HG03045 (cell line): ENCODE measurements around the gene ORM1.

Source experiments
- ATAC-seq: cut with Tn5 transposase; IDR thresholded peaks from one replicate; pipeline ENCODE4 v1.9.1; 2021; ENCODE audit warnings: mild to moderate bottlenecking, moderate library complexity; ENCODE audit not compliant: unreplicated experiment

Gene ORM1

GRCh38 chr9:114341152-114341830 lies 18.4 kb downstream of the ORM1 start:
- ATAC-seq: no peak

GRCh38 chr9:114341991-114342390 lies 19.1 kb downstream of the ORM1 start:
- no peak for ATAC-seq

- ATAC-seq: no peak
Measured at GRCh38 chr9:114342755-114343440, 20.0 kb downstream of the ORM1 start.

GRCh38 chr9:114343471-114344187 lies 20.7 kb downstream of the ORM1 start:
- no peak for ATAC-seq

GRCh38 chr9:114344188-114344566 lies 21.3 kb downstream of the ORM1 start:
- ATAC-seq: no peak

- ATAC-seq: no peak
Measured at GRCh38 chr9:114344692-114345091, 21.8 kb downstream of the ORM1 start.

- ATAC-seq: no peak
Measured at GRCh38 chr9:114345493-114346065, 22.7 kb downstream of the ORM1 start.

- no peak for ATAC-seq
Measured at GRCh38 chr9:114346146-114346545, 23.2 kb downstream of the ORM1 start.

- ATAC-seq: no peak
Measured at GRCh38 chr9:114347675-114348074, 24.8 kb downstream of the ORM1 start.

GRCh38 chr9:114348261-114348905 lies 25.5 kb downstream of the ORM1 start:
- ATAC-seq: no peak

- peak; percentile 80 for ATAC-seq
Measured at GRCh38 chr9:114348906-114349482, 26.1 kb downstream of the ORM1 start.

GRCh38 chr9:114349713-114350480 lies 27.0 kb downstream of the ORM1 start:
- no peak for ATAC-seq

- no peak for ATAC-seq
Measured at GRCh38 chr9:114350636-114351401, 27.9 kb downstream of the ORM1 start.

- ATAC-seq: no peak
Measured at GRCh38 chr9:114351932-114352331, 29.0 kb downstream of the ORM1 start.

GRCh38 chr9:114355821-114356220 lies 32.9 kb downstream of the ORM1 start:
- no peak for ATAC-seq

GRCh38 chr9:114356792-114357191 lies 33.9 kb downstream of the ORM1 start:
- no peak for ATAC-seq

- no peak for ATAC-seq
Measured at GRCh38 chr9:114357360-114357759, 34.5 kb downstream of the ORM1 start.

GRCh38 chr9:114357911-114358328 lies 35.0 kb downstream of the ORM1 start:
- ATAC-seq: no peak

GRCh38 chr9:114359801-114360200 lies 36.9 kb downstream of the ORM1 start:
- no peak for ATAC-seq
